Breast epithelium (tissue), 4 donors: ENCODE data around the gene ARF1. TPM values are rescaled to one million over a fixed set of nuclear protein-coding genes. Genes with fewer than 3 reads are reported as not detected.
A peak's percentile ranks its signal among the peaks of the same experiment; 100 is the strongest.

Source experiments
- DNase-seq, 2 donors: peaks; one replicate each; pipeline ENCODE4 v3.0.0-alpha.2; 2019; ENCODE audit warnings: low spot score in 2 of 2
- H3K27ac ChIP-seq, 2 donors: fragments of 200-600 bp; sonication (generic) in 1 of 2; one replicate each; pipeline ENCODE4 v1.5.1; 2016 to 2019; ENCODE audit warnings: mild to moderate bottlenecking in 1 of 2
- H3K27me3 ChIP-seq, 2 donors: fragments of 200-600 bp; sonication (generic) in 1 of 2; one replicate each; pipeline versions ENCODE4 v1.5.1 to v1.6.0; 2017 to 2019; ENCODE audit warnings: control low read depth in 1 of 2, mild to moderate bottlenecking in 1 of 2
- H3K36me3 ChIP-seq: fragments of 200-600 bp; one replicate; pipeline ENCODE4 v1.5.1; 2019
- H3K4me1 ChIP-seq, 2 donors: fragments of 200-600 bp; sonication (generic); one replicate each; pipeline ENCODE4 v1.5.1; 2016 to 2019; ENCODE audit warnings: control low read depth in 1 of 2
- H3K4me3 ChIP-seq, 3 donors: fragments of 200-600 bp; sonication (generic); 1 replicate in 2 of 3; 2 replicates in 1 of 3; pipeline ENCODE4 v1.5.1; 2016 to 2019; ENCODE audit warnings: mild to moderate bottlenecking in 3 of 3, moderate library complexity in 2 of 3
- H3K9me3 ChIP-seq, 2 donors: fragments of 200-600 bp; sonication (generic) in 1 of 2; one replicate each; pipeline ENCODE4 v1.5.1; 2016 to 2019; ENCODE audit warnings: control low read depth in 1 of 2
- POLR2A ChIP-seq: fragments of 450-650 bp; IDR thresholded peaks from one replicate; pipeline ENCODE4 v1.6.1; 2016; ENCODE audit warnings: antibody characterized with exemption, mild to moderate bottlenecking, moderate library complexity
- POLR2AphosphoS5 ChIP-seq, 3 donors: sonication (generic); formaldehyde crosslinking; IDR thresholded peaks; one replicate each; pipeline ENCODE4 v1.6.1; 2017; ENCODE audit warnings: antibody characterized with exemption in 3 of 3
- intact Hi-C: fragments of 100-400 bp; cut with DNase I; formaldehyde crosslinking; loops from one replicate; pipeline ENCODE4 v1.15.1; 2023; ENCODE audit warnings: low total_unique reads
- total RNA-seq, 3 donors: library from RNA; depleted of rRNA; stranded (reverse); fragments of >200 nt; gene quantifications; one replicate each; pipeline ENCODE4 v1.1.0, GENCODE V29; 2016
- TF ChIP-seq, protein P1 (sequence below), 3 donors: fragments of 450-650 bp; IDR thresholded peaks; one replicate each; pipeline ENCODE4 v1.5.1; 2016 to 2017; ENCODE audit warnings: antibody characterized with exemption in 3 of 3, mild to moderate bottlenecking in 3 of 3, moderate library complexity in 3 of 3

Gene ARF1
- total RNA-seq, 3 donors from 2014 or later = 263 to 295 (median 292) TPM

DNA sequence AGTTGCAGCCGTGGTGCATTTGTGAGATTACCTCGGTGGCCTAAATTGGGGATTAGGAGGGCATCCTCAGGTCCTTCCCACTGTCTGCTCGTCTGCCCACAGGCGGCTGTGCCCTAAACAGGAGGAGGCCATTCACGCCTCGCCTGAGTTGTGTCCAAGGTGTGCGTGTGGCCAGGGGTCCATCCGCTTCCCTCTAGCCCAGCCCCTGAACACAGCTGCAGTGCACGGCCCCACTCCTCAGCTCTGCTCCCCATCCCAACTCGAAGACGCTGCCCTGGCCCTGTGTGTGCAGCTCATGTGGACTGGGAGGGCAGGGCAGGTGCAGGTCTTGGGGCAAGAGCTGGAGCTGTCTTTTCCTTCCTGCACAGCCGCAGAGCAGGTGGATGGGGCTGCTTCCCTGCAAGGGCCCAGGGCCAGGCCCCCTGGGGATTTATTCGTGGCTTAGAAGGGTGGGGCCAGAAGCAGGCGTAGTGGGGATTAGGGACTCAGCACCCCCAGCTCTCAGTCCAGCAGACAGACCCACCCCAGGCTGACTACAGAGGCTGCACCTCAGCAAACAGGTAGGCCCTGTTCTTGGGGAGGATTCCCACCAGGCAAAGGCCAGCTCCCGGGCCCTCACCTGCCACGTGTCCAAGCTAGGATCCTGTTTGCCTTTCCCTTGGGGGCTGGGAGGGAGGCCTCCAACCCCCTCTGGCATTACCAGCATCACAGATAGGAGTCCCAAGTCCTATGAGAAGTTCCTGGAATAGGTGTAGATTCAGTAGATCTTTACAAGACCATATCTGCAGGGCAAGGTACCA, 61.9 kb downstream of the ARF1 start:
- H3K4me1 ChIP-seq = peaks cover 18 to 29% of the 10 kb centered on the region in 2 donors
- intact Hi-C loops = no loop called here
- H3K27me3 ChIP-seq = no peaks in the 10 kb centered on the region
- H3K9me3 ChIP-seq = no peaks in the 10 kb centered on the region
- H3K27ac ChIP-seq = no peak overlapping the region
- no peak for DNase-seq
- H3K4me3 ChIP-seq = peak overlapping the region in 1 of 3 donors; percentile 95
- no peaks in the 10 kb centered on the region for H3K36me3 ChIP-seq
- TF ChIP-seq POLR2A (no peak), POLR2AphosphoS5 (IDR thresholded peaks at IDR 0.05) (no peak)
- TF ChIP-seq, protein P1, sequence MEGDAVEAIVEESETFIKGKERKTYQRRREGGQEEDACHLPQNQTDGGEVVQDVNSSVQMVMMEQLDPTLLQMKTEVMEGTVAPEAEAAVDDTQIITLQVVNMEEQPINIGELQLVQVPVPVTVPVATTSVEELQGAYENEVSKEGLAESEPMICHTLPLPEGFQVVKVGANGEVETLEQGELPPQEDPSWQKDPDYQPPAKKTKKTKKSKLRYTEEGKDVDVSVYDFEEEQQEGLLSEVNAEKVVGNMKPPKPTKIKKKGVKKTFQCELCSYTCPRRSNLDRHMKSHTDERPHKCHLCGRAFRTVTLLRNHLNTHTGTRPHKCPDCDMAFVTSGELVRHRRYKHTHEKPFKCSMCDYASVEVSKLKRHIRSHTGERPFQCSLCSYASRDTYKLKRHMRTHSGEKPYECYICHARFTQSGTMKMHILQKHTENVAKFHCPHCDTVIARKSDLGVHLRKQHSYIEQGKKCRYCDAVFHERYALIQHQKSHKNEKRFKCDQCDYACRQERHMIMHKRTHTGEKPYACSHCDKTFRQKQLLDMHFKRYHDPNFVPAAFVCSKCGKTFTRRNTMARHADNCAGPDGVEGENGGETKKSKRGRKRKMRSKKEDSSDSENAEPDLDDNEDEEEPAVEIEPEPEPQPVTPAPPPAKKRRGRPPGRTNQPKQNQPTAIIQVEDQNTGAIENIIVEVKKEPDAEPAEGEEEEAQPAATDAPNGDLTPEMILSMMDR (IDR thresholded peaks at IDR 0.05) = no peak

DNA sequence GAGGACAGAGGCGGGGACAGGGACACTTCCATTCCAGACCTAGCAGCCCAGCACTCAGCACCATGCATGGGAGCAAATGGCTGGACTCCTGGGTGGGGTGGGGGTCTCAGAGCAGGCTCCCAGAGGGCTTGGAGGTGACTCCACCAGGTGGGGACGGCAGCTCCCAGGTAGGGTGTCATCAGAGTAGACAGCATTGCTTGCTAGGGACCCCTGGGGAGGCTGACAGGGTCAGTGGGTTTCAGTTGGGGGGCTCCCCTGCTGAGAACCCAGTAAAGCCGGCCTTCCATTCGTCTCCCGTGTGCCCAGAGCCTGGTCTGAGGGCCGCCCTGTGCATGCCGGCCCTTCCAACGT, 62.5 kb downstream of the ARF1 start:
- Histone ChIP-seq H3K4me1 (peaks cover 24 to 29% of the 10 kb centered on the region in 2 donors), H3K27me3 (no peaks in the 10 kb centered on the region), H3K9me3 (no peaks in the 10 kb centered on the region), H3K27ac (no peak overlapping the region), H3K36me3 (no peaks in the 10 kb centered on the region), H3K4me3 (no peak overlapping the region)
- DNase-seq = no peak
- TF ChIP-seq, protein P1 (IDR thresholded peaks at IDR 0.05) = no peak
- TF ChIP-seq POLR2AphosphoS5 (IDR thresholded peaks at IDR 0.05) = no peak
- no peak for TF ChIP-seq POLR2A
- intact Hi-C loops = no loop called here

DNA sequence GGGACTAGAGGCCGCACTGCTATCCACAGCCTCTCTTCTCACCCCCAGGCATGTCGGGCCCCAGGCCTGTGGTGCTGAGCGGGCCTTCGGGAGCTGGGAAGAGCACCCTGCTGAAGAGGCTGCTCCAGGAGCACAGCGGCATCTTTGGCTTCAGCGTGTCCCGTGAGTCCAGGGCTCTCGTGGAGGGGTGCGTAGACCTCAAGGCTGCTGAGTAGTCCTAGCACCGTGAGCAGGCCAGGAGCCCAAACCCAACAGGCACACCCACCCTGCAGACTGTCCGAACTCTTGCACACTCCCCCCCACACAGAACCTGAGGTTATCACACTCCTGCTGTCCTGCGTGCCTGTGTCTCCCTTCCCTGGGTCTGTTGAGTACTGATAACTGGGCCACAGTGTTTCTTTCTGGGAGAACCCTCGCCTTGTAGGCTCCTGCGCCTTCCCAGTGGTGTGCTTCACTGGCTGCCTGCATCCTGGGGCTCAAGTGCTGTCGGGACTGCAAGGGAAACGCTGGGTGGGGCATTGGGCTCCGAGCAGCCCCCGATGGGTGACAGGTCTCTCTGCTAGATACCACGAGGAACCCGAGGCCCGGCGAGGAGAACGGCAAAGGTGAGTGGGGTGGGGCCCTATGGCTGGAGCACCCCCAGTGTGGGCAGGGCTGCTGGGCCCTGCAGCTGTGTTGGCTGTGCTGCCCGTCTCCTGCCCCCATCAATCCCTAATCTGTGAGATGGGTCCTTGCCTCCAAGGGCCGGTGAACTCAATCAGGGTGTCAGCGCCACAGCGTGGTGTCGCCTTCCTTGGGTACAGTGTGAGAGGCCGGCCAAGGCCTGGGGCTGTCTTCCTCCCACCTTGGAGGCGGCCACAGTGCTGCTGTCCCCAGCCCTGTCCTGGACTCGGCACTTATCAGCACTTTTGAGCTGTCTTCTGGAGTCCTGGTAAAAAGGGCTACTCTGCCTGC, 63.2 kb downstream of the ARF1 start:
- no peak for TF ChIP-seq POLR2A
- no peak for TF ChIP-seq POLR2AphosphoS5 (IDR thresholded peaks at IDR 0.05)
- TF ChIP-seq, protein P1 (IDR thresholded peaks at IDR 0.05) = no peak
- no peaks in the 10 kb centered on the region for H3K9me3 ChIP-seq
- no peak overlapping the region for H3K4me3 ChIP-seq
- intact Hi-C loops = no loop called here
- DNase-seq = no peak
- peaks cover 29 to 31% of the 10 kb centered on the region in 2 donors for H3K4me1 ChIP-seq
- H3K27ac ChIP-seq = no peak overlapping the region
- H3K36me3 ChIP-seq = no peaks in the 10 kb centered on the region
- H3K27me3 ChIP-seq = no peaks in the 10 kb centered on the region

DNA sequence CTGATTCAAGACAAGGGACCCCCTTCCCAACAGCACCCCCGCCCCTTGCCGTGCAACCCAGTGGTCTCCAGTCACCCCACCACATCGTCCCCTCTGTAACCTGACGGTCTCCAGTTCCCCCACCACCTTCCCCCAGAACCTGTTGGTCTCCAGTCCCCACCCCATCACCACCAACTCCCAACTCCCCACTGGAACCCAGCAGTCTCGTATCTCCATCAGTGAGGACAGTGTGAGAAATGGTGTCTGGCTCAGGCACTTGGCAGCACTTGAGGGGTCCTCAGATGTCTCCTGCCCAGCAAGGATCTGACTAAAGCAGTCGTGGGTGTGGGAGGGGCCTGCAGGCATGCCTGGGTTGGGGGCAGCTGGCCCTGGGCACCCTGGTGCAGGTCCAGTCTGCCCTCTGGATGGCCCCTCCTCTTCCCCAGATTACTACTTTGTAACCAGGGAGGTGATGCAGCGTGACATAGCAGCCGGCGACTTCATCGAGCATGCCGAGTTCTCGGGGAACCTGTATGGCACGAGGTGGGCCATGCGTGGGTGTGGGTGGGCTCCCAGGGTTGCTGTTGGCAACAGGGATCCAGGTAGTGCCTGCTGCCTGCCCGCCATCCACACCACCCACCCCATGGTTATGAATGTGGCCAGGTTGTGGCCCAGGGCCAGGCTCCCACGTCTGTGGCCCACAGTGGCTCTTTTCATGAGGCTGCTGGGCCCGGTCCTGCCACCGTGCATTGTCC, 64.1 kb downstream of the ARF1 start:
- TF ChIP-seq POLR2A = no peak
- TF ChIP-seq, protein P1 (IDR thresholded peaks at IDR 0.05) = no peak
- TF ChIP-seq POLR2AphosphoS5 (IDR thresholded peaks at IDR 0.05) = no peak
- DNase-seq = no peak
- Histone ChIP-seq H3K27me3 (no peaks in the 10 kb centered on the region), H3K4me1 (peaks cover 26 to 34% of the 10 kb centered on the region in 2 donors), H3K9me3 (no peaks in the 10 kb centered on the region), H3K27ac (no peak overlapping the region), H3K4me3 (no peak overlapping the region), H3K36me3 (no peaks in the 10 kb centered on the region)
- intact Hi-C loops = no loop called here
